Keratinocyte (primary cell): ENCODE measurements around the gene ERFE. TPM values are rescaled to one million over a fixed set of nuclear protein-coding genes. Genes with fewer than 3 reads are reported as not detected.

Experiments used
- DNase-seq: peaks from one replicate; pipeline ENCODE4 v3.0.0-alpha.2; 2011; ENCODE audit warnings: low read depth, missing footprints, low spot score
- FAIRE-seq: peaks from 2 replicates; lab custom pipeline; 2011; peaks lifted over from hg19 to GRCh38; lab: Jason Lieb, UNC
- H2AFZ ChIP-seq: 2 replicates; pipeline ENCODE4 v1.6.0; 2012; ENCODE audit warnings: low read length, control low read depth, inconsistent platforms; ENCODE audit not compliant: control insufficient read depth
- H3K27ac ChIP-seq: 2 replicates; pipeline ENCODE4 v1.5.1; 2011; ENCODE audit warnings: low read length; ENCODE audit not compliant: control insufficient read depth, insufficient read depth
- H3K27me3 ChIP-seq: 3 replicates; pipeline ENCODE4 v1.6.0; 2011; ENCODE audit warnings: low read length; ENCODE audit not compliant: control insufficient read depth, insufficient read depth; ENCODE audit errors: extremely low read depth
- H3K36me3 ChIP-seq, 2 experiments: 2 replicates in 1 of 2; 3 replicates in 1 of 2; pipeline ENCODE4 v1.5.1; 2011; ENCODE audit warnings: low read length in 2 of 2, mild to moderate bottlenecking in 1 of 2; ENCODE audit not compliant: control insufficient read depth in 2 of 2, insufficient read depth in 2 of 2; ENCODE audit errors: extremely low read depth in 1 of 2
- H3K4me1 ChIP-seq: 3 replicates; pipeline ENCODE4 v1.5.1; 2011; ENCODE audit warnings: low read length; ENCODE audit not compliant: control insufficient read depth, insufficient read depth; ENCODE audit errors: extremely low read depth
- H3K4me2 ChIP-seq: 3 replicates; pipeline ENCODE4 v1.6.0; 2011; ENCODE audit warnings: low read depth, low read length; ENCODE audit not compliant: control insufficient read depth, insufficient read depth; ENCODE audit errors: extremely low read depth
- H3K4me3 ChIP-seq, 3 experiments: fragments of 200-600 bp in 1 of 3; sonication (generic) in 1 of 3; 2 replicates in 2 of 3; 3 replicates in 1 of 3; pipeline ENCODE4 v1.5.1; 2011 to 2016; ENCODE audit warnings: low read length in 3 of 3, mild to moderate bottlenecking in 3 of 3, control low read depth in 2 of 3, inconsistent platforms in 1 of 3, low read depth in 1 of 3, mixed read lengths in 1 of 3, mixed run types in 1 of 3, moderate library complexity in 1 of 3; ENCODE audit not compliant: control insufficient read depth in 2 of 3, insufficient read depth in 2 of 3; ENCODE audit errors: extremely low read depth in 1 of 3
- H3K79me2 ChIP-seq: 2 replicates; pipeline ENCODE4 v1.6.0; 2012; ENCODE audit warnings: low read length; ENCODE audit not compliant: control insufficient read depth, insufficient read depth
- H3K9ac ChIP-seq: 3 replicates; pipeline ENCODE4 v1.6.0; 2011; ENCODE audit warnings: low read length; ENCODE audit not compliant: control insufficient read depth, insufficient read depth; ENCODE audit errors: extremely low read depth
- H3K9me1 ChIP-seq: 3 replicates; pipeline ENCODE4 v1.6.0; 2011; ENCODE audit warnings: low read length; ENCODE audit not compliant: control insufficient read depth, insufficient read depth; ENCODE audit errors: extremely low read depth
- H3K9me3 ChIP-seq: 2 replicates; pipeline ENCODE4 v1.5.1; 2012; ENCODE audit warnings: low read depth, low read length; ENCODE audit not compliant: control insufficient read depth
- H4K20me1 ChIP-seq: 3 replicates; pipeline ENCODE4 v1.6.0; 2011; ENCODE audit warnings: low read length; ENCODE audit not compliant: control insufficient read depth, insufficient read depth; ENCODE audit errors: extremely low read depth
- CTCF ChIP-seq, 3 experiments: IDR thresholded peaks in 1 of 3; conservative IDR thresholded peaks in 1 of 3; optimal IDR thresholded peaks in 1 of 3; 2 replicates in 2 of 3; 3 replicates in 1 of 3; pipeline versions ENCODE3 to v1.5.1; 2011; ENCODE audit warnings: low read length in 3 of 3, mild to moderate bottlenecking in 3 of 3, moderate library complexity in 2 of 3, control low read depth in 1 of 3, inconsistent platforms in 1 of 3; ENCODE audit not compliant: insufficient read depth in 2 of 3; ENCODE audit errors: extremely low read depth in 1 of 3
- EZH2 ChIP-seq: IDR thresholded peaks from one replicate; pipeline ENCODE4 v1.6.1; 2012; ENCODE audit warnings: inconsistent platforms, mild to moderate bottlenecking, low read length, moderate library complexity
- dilution Hi-C: fragments of 300-500 bp; cut with MboI; formaldehyde crosslinking; loops from one replicate; pipeline ENCODE4 v1.7.0; 2020; ENCODE audit warnings: low sequenced_read_pairs; ENCODE audit not compliant: extremely low pct_ligation_motif_present
- polyA plus RNA-seq, 5 experiments: library from polyadenylated mRNA; depleted of rRNA in 3 of 5; stranded (reverse) in 3 of 5; stranded (forward) in 1 of 5; unstranded in 1 of 5; fragments of >200 nt; gene quantifications; 1 replicate in 1 of 5; 2 replicates in 3 of 5; 3 replicates in 1 of 5; pipeline versions ENCODE4 v1.2.1 to v1.2.3, GENCODE V29; 2011 to 2012; ENCODE audit warnings: missing spikeins in 2 of 5, low read depth in 1 of 5, low replicate concordance in 1 of 5

Gene ERFE
- polyA plus RNA-seq, 1 donor (not counting 4 experiments of a cell fraction or from before 2014, with no cell fraction given), result 0.14 TPM

DNA sequence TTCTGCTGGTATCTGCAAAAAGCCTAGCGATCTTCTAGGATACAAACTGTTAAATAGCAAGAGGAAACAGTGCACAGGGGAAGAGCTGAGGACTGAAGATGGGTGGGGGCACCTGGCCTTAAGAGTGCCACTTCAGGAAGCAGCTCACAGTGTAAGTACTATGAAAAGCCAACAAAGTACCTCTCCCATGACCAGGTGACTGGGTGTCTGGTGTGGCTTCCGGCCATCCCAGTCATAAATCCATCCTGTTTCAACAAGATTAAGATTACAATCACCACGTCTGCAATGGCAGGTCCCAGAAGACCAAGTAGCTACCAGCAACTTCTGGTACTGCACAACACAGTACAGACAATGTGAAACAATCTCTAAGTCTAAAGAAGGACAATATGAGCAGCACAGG lies 15.9 kb downstream of the ERFE start:
- Histone ChIP-seq H3K27me3 (no peaks in the 10 kb centered on the region), H3K36me3 (peaks cover 33 to 55% of the 10 kb centered on the region in 2 experiments), H3K4me2 (no peak overlapping the region), H3K9me1 (no peaks in the 10 kb centered on the region), H3K79me2 (no peaks in the 10 kb centered on the region), H3K4me1 (peaks cover 26% of the 10 kb centered on the region), H4K20me1 (no peaks in the 10 kb centered on the region), H3K27ac (peak overlapping the region; percentile 8), H3K9ac (no peak overlapping the region), H2AFZ (no peak overlapping the region), H3K4me3 (no peak overlapping the region), H3K9me3 (no peaks in the 10 kb centered on the region)
- dilution Hi-C loops, result no loop called here
- DNase-seq (no peak), FAIRE-seq (no peak)
- no peak for TF ChIP-seq EZH2
- TF ChIP-seq CTCF (optimal IDR thresholded peaks at IDR 0.05 in 1 of 3, IDR thresholded peaks at IDR 0.05 in 1 of 3, conservative IDR thresholded peaks at IDR 0.05 in 1 of 3; ENCODE audit: extremely low read depth in 1 of 3, insufficient read depth in 2 of 3, low read length in 3 of 3), result no peak

DNA sequence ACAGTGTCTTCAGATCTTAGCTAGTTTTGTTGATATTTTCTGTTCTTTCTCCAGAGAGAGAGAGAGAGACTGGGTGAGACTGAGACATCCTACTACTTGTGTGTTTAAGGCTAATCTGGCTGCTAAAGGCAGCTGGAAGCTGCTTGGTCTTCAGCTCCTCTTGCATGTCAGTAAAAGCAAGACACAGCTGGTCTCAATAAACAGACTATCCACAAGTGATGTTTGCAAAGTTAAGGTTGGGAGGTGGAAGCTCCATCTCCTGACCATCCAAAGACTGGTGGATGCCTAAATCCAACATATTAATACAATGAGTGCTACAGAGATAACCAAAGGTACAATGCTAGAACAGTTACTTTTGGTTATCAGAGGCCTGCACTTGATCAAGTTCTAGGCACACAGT lies 17.8 kb downstream of the ERFE start:
- FAIRE-seq, result no peak
- dilution Hi-C loops, result no loop called here

More for the DNA sequence above, 17.8 kb downstream of the ERFE start:
- Histone ChIP-seq H3K9ac (no peak overlapping the region), H3K4me1 (peaks cover 11% of the 10 kb centered on the region), H3K9me3 (no peaks in the 10 kb centered on the region), H3K36me3 (peaks cover 36 to 53% of the 10 kb centered on the region in 2 experiments), H3K27me3 (no peaks in the 10 kb centered on the region), H2AFZ (no peak overlapping the region), H3K4me2 (no peak overlapping the region), H4K20me1 (no peaks in the 10 kb centered on the region), H3K9me1 (no peaks in the 10 kb centered on the region), H3K79me2 (no peaks in the 10 kb centered on the region), H3K4me3 (no peak overlapping the region), H3K27ac (no peak overlapping the region)
- no peak for DNase-seq
- TF ChIP-seq EZH2, result no peak
- TF ChIP-seq CTCF (optimal IDR thresholded peaks at IDR 0.05 in 1 of 3, IDR thresholded peaks at IDR 0.05 in 1 of 3, conservative IDR thresholded peaks at IDR 0.05 in 1 of 3; ENCODE audit: extremely low read depth in 1 of 3, insufficient read depth in 2 of 3, low read length in 3 of 3), result no peak
